Measurements from ENCODE around the gene RFTN1.

- no peak for TF ChIP-seq CTCF (IDR thresholded peaks at IDR 0.05)
- no peak for TF ChIP-seq EP300 (IDR thresholded peaks at IDR 0.05)
These were observed 35.0 kb downstream of the RFTN1 start for GRCh38 chr3:16478516-16478915.

Measured in sigmoid colon (tissue), 4 donors.